GM12878 (cell line): ENCODE results near the gene BCAS3.

Experiments used
- CBFB ChIP-seq: IDR thresholded peaks from 2 replicates; pipeline ENCODE4 v1.6.1; 2016; ENCODE audit warnings: antibody characterized with exemption, low read depth
- DPF2 ChIP-seq: fragments of 450-650 bp; IDR thresholded peaks from 2 replicates; pipeline ENCODE4 v1.6.1; 2017; ENCODE audit warnings: mild to moderate bottlenecking
- JUNB ChIP-seq: IDR thresholded peaks from 2 replicates; pipeline ENCODE4 v1.6.1; 2016; ENCODE audit warnings: antibody characterized with exemption, mild to moderate bottlenecking
- JUND ChIP-seq: IDR thresholded peaks from 2 replicates; pipeline ENCODE4 v1.6.1; 2012; ENCODE audit warnings: low read depth, mild to moderate bottlenecking, low read length, improper control_type of control experiment, moderate library complexity
- NBN ChIP-seq: fragments of 450-650 bp; IDR thresholded peaks from 2 replicates; pipeline ENCODE4 v1.6.1; 2016
- NR2C2 ChIP-seq: IDR thresholded peaks from 2 replicates; pipeline ENCODE4 v1.6.1; 2011; ENCODE audit warnings: borderline replicate concordance, low read depth; ENCODE audit not compliant: control insufficient read depth, insufficient read length
- REST ChIP-seq: IDR thresholded peaks from 2 replicates; pipeline ENCODE4 v1.6.1; 2012; ENCODE audit warnings: mild to moderate bottlenecking, low read depth, low read length
- SUPT20H ChIP-seq: IDR thresholded peaks from 2 replicates; pipeline ENCODE4 v1.6.1; 2011; ENCODE audit warnings: low read depth, mild to moderate bottlenecking, low read length, moderate library complexity, borderline replicate concordance; ENCODE audit not compliant: control insufficient read depth
- ZNF274 ChIP-seq: IDR thresholded peaks from one replicate; pipeline ENCODE4 v1.8.0; 2011; ENCODE audit not compliant: insufficient read length, insufficient read depth
- TF ChIP-seq, protein P1 (sequence below), 3 experiments: IDR thresholded peaks in 2 of 3; conservative IDR thresholded peaks in 1 of 3; 2 replicates each; pipeline ENCODE4 v1.5.1; 2011; ENCODE audit warnings: low read depth in 3 of 3, low read length in 3 of 3, mild to moderate bottlenecking in 3 of 3, control low read depth in 2 of 3, moderate library complexity in 2 of 3, inconsistent platforms in 1 of 3, mixed read lengths in 1 of 3; ENCODE audit not compliant: control insufficient read depth in 2 of 3, insufficient read depth in 1 of 3; ENCODE audit errors: extremely low read depth in 1 of 3

DNA sequence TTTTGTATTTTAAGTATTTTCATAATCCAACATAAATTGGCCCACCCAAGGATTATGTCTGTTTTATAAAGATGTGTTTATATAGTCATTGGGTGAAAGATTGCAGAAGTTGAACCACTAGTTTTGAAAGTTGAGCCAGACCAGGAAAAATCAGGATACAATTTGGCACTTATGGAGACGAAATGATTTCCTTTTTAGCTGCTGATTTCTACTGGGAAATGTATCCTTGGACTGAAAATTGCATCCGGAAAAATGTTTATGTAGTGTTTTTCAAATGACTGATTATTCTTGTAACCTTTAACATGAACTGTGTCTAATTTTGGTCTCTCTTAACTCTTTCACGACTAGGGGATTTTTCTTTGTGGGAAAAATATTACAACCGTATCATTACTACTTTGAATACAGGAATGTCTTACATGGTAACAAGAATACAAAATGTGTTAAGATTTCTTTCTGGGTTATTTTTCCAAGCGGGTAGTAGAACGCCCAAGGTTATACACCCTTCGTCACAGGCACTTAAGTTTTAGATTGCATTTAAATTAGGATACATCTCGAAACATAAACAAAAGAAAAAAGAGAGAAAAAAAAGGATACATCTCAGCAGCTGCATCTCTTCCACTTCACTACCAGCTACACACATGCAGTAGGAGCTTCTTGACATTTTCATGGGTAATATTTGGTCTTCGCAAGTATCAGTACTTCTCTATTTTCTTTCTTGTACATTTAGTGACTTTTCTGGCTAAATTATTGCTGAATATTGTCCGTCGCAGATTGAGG, 449.0 kb downstream of the BCAS3 start:
- TF ChIP-seq CBFB (no peak), SUPT20H (no peak), JUNB (no peak), NR2C2 (no peak), JUND (no peak), REST (no peak), NBN (no peak), ZNF274 (no peak), DPF2 (no peak)
- TF ChIP-seq, protein P1, sequence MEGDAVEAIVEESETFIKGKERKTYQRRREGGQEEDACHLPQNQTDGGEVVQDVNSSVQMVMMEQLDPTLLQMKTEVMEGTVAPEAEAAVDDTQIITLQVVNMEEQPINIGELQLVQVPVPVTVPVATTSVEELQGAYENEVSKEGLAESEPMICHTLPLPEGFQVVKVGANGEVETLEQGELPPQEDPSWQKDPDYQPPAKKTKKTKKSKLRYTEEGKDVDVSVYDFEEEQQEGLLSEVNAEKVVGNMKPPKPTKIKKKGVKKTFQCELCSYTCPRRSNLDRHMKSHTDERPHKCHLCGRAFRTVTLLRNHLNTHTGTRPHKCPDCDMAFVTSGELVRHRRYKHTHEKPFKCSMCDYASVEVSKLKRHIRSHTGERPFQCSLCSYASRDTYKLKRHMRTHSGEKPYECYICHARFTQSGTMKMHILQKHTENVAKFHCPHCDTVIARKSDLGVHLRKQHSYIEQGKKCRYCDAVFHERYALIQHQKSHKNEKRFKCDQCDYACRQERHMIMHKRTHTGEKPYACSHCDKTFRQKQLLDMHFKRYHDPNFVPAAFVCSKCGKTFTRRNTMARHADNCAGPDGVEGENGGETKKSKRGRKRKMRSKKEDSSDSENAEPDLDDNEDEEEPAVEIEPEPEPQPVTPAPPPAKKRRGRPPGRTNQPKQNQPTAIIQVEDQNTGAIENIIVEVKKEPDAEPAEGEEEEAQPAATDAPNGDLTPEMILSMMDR (IDR thresholded peaks at IDR 0.05 in 2 of 3, conservative IDR thresholded peaks at IDR 0.05 in 1 of 3; ENCODE audit: control insufficient read depth in 2 of 3, extremely low read depth in 1 of 3, insufficient read depth in 1 of 3, low read depth in 3 of 3, low read length in 3 of 3): no peak
